K562 (cell line): ENCODE data around the gene PSORS1C1. TPM values are rescaled to one million over a fixed set of nuclear protein-coding genes. Genes with fewer than 3 reads are reported as not detected.
A peak's percentile ranks its signal among the peaks of the same experiment; 100 is the strongest.

Experiments used
- CHD1 ChIP-seq: fragments of 200-600 bp; sonication (generic); IDR thresholded peaks from one replicate; pipeline ENCODE4 v1.6.1; 2012; ENCODE audit warnings: mild to moderate bottlenecking, moderate library complexity, low read length, inconsistent platforms
- ESRRA ChIP-seq: fragments of 450-650 bp; IDR thresholded peaks from 2 replicates; pipeline ENCODE4 v1.6.1; 2014; ENCODE audit warnings: low read depth, mild to moderate bottlenecking, moderate library complexity, borderline replicate concordance
- FOSL1 ChIP-seq: fragments of 200-800 bp; sonication (Bioruptor generic); conservative IDR thresholded peaks from 2 replicates; pipeline ENCODE4 v1.6.1; 2016; ENCODE audit warnings: missing genetic modification characterization, missing compliant biosample characterization
- HIVEP1 ChIP-seq: fragments of 250-450 bp; sonication (Bioruptor Pico); IDR thresholded peaks from 2 replicates; pipeline ENCODE4 v1.4.0; 2020; ENCODE audit warnings: mild to moderate bottlenecking
- KHSRP ChIP-seq: fragments of 450-650 bp; IDR thresholded peaks from 2 replicates; pipeline ENCODE4 v1.6.1; 2017
- NFIC ChIP-seq: fragments of 450-650 bp; IDR thresholded peaks from 2 replicates; pipeline ENCODE4 v1.6.1; 2017; ENCODE audit warnings: mild to moderate bottlenecking, inconsistent platforms
- TSC22D4 ChIP-seq: fragments of 450-650 bp; IDR thresholded peaks from 2 replicates; pipeline ENCODE4 v1.6.1; 2016; ENCODE audit warnings: missing genetic modification characterization, missing biosample characterization, control low read depth
- VEZF1 ChIP-seq: fragments of 200-800 bp; sonication (Bioruptor generic); IDR thresholded peaks from 2 replicates; pipeline ENCODE4 v1.6.1; 2017; ENCODE audit warnings: missing genetic modification characterization, missing compliant biosample characterization
- ZNF318 ChIP-seq, 2 experiments: fragments of 450-650 bp; IDR thresholded peaks; 2 replicates each; pipeline ENCODE4 v1.6.1; 2016; ENCODE audit warnings: mild to moderate bottlenecking in 2 of 2, borderline replicate concordance in 1 of 2, low read depth in 1 of 2, moderate library complexity in 1 of 2
- ZNF407 ChIP-seq: fragments of 450-650 bp; IDR thresholded peaks from 2 replicates; pipeline ENCODE4 v1.6.1; 2016; ENCODE audit warnings: low read depth
- ZNF778 ChIP-seq: fragments of 450-650 bp; formaldehyde crosslinking; IDR thresholded peaks from 2 replicates; pipeline ENCODE4 v1.4.0; 2020; ENCODE audit warnings: mild to moderate bottlenecking, moderate library complexity
- polyA plus RNA-seq, 8 experiments: library from polyadenylated mRNA; depleted of rRNA in 4 of 8; stranded (reverse) in 5 of 8; unstranded in 3 of 8; fragments of >200 nt; fragmentation: Nextera tagmentation in 2 of 8; fragmentation: Illumina TruSeq in 1 of 8; extraction: Ambion mirVana in 2 of 8; extraction: Trizol in 1 of 8; gene quantifications; 2 replicates each; pipeline versions ENCODE4 v1.2.1 to v1.2.3, GENCODE V29; 2011 to 2014; ENCODE audit warnings: inconsistent platforms in 1 of 8, missing spikeins in 1 of 8
- total RNA-seq, 7 experiments: library from RNA; depleted of rRNA in 6 of 7; stranded (reverse); fragments of >200 nt in 6 of 7; fragmentation: Illumina TruSeq in 2 of 7; extraction: Trizol in 2 of 7; gene quantifications; 2 replicates each; pipeline versions ENCODE4 v1.2.1 to v1.2.3, GENCODE V29; 2011 to 2021; ENCODE audit warnings: low replicate concordance in 1 of 7

The PSORS1C1 gene
- total and polyA plus RNA-seq, 9 of the 15 experiments (the other 6 are each of a cell fraction or from before 2014, with no cell fraction given), result 0.11 TPM; not detected in 8

- TF ChIP-seq ZNF407 (no peak), HIVEP1 (CRISPR knock-in tag) (no peak), FOSL1 (tag) (0 out of 2 replicates have a peak, but pooled peaks have one; percentile 14), NFIC (peak; percentile 57; the same call in 1 of the 2 replicates), ZNF778 (no peak), ZNF318 (IDR thresholded peaks at IDR 0.05; ENCODE audit: borderline replicate concordance in 1 of 2, low read depth in 1 of 2) (no peak), VEZF1 (CRISPR knock-in tag) (no peak), CHD1 (no peak), ESRRA (0 out of 2 replicates have a peak, but pooled peaks have one; percentile 27), KHSRP (no peak), TSC22D4 (tag) (no peak)
Measured at GRCh38 chr6:31163922-31164321, 49.3 kb downstream of the PSORS1C1 start (continued).
